Muscle of back (tissue), 13 donors: ENCODE measurements around the gene RAP1A. TPM values are rescaled to one million over a fixed set of nuclear protein-coding genes. Genes with fewer than 3 reads are reported as not detected.
A peak's percentile ranks its signal among the peaks of the same experiment; 100 is the strongest.

ENCODE experiments used
- DNase-seq, 3 donors: peaks; one replicate each; pipeline versions ENCODE4 v3.0.0 to v3.0.0-alpha.2; 2013
- long read RNA-seq, 9 donors: transcript quantifications; one replicate each; lab custom pipeline, GENCODE V29; 2026
- polyA plus RNA-seq, 10 donors: library from polyadenylated mRNA; unstranded; fragments of 120-200 nt; gene quantifications; one replicate each; pipeline ENCODE4 v1.2.1, GENCODE V29; 2013; ENCODE audit not compliant: insufficient read length in 10 of 10

RAP1A gene
- 10 to 100 TPM; 54.6 to 65.0 (median 60.4) TPM for polyA plus RNA-seq
- long read RNA-seq, donor 1, full-length matches to known transcripts, result 19 of 43 reads
- long read RNA-seq, donor 1, partial matches to known transcripts, result 24 of 43 reads
- long read RNA-seq, donor 1, other reads (novel, unspliced or antisense), result 0 of 43 reads
- long read RNA-seq, donor 2, full-length matches to known transcripts, result 18 of 36 reads
- long read RNA-seq, donor 2, partial matches to known transcripts, result 18 of 36 reads
- long read RNA-seq, donor 2, other reads (novel, unspliced or antisense), result 0 of 36 reads
- long read RNA-seq, donor 3, result 0 reads
- long read RNA-seq, donor 4, full-length matches to known transcripts, result 25 of 46 reads
- long read RNA-seq, donor 4, partial matches to known transcripts, result 21 of 46 reads
- long read RNA-seq, donor 4, other reads (novel, unspliced or antisense), result 0 of 46 reads
- long read RNA-seq, donor 5, full-length matches to known transcripts, result 23 of 50 reads
- long read RNA-seq, donor 5, partial matches to known transcripts, result 27 of 50 reads
- long read RNA-seq, donor 5, other reads (novel, unspliced or antisense), result 0 of 50 reads
- long read RNA-seq, donor 6, full-length matches to known transcripts, result 25 of 38 reads
- long read RNA-seq, donor 6, partial matches to known transcripts, result 13 of 38 reads
- long read RNA-seq, donor 6, other reads (novel, unspliced or antisense), result 0 of 38 reads
- long read RNA-seq, donor 7, full-length matches to known transcripts, result 10 of 29 reads
- long read RNA-seq, donor 7, partial matches to known transcripts, result 19 of 29 reads
- long read RNA-seq, donor 7, other reads (novel, unspliced or antisense), result 0 of 29 reads
- long read RNA-seq, donor 8, full-length matches to known transcripts, result 12 of 35 reads
- long read RNA-seq, donor 8, partial matches to known transcripts, result 23 of 35 reads
- long read RNA-seq, donor 8, other reads (novel, unspliced or antisense), result 0 of 35 reads
- long read RNA-seq, donor 9, full-length matches to known transcripts, result 4 of 4 reads
- long read RNA-seq, donor 9, partial matches to known transcripts, result 0 of 4 reads
- long read RNA-seq, donor 9, other reads (novel, unspliced or antisense), result 0 of 4 reads

DNA sequence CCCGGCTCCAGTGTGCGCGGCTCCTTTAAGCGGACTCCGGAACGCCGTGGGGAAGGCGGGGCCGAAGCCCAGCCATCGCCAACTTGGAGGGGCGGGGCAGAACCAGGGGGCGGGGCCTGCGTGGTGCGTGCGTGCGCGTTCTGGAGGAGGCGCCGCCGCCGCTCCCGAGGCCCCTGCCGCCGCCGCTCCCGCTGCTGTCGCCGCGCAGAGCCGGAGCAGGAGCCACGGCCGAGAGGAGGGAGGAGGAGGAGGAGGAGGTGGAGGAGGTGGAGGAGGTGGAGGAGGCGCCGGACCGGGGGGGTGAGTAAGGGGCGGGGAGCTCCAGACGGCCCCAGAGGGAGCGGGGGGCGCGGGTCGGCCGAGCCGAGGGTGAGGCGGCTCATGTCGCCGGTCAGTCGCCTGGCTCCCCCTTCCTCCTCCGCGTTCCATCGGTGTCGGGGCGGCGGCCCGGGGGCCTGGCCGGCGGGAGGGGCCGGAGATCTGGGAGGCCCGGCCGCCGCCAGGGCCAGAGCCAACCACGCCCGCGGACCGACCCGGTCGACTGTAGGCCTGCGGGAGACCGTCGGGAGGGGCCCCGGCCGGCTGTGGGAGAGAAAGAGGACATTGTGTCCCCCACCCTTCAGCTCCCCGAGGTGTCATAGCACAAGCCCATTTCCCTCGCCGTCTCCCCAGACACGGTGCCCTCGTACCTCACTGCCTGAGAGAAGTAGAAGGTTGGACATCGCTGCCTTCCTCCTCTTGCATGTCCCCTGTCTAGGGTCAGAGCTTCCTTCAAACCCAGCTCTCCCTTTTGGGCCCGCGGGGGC, at the start of gene RAP1A:
Gene RAP1A (plus strand): TSS at position 155 of the 806 bp plus-strand sequence. CDS start 71,572 bp downstream, outside the sequence.
- peak; percentile 92 to 96 (median 95) for DNase-seq

DNA sequence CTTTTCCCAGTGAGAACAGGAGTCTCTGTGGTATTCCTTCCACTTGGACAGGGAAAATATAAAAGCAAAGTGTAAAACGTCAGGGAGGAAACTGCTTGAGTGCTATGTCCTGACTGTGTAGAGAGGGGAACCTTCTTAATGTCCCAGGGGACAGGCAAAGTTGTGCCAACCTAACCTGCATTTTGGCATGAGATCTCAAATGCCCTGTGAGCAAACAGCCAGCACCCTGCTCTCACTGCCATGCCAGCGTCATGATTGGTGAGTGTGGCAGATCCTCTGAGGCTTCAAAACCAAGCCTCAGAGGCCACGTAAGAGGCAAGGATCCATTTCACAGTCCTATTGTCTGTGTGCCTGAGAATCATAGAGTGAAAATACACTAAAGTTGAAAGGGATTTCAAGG, 49.7 kb upstream of the RAP1A start:
- DNase-seq, result no peak

DNA sequence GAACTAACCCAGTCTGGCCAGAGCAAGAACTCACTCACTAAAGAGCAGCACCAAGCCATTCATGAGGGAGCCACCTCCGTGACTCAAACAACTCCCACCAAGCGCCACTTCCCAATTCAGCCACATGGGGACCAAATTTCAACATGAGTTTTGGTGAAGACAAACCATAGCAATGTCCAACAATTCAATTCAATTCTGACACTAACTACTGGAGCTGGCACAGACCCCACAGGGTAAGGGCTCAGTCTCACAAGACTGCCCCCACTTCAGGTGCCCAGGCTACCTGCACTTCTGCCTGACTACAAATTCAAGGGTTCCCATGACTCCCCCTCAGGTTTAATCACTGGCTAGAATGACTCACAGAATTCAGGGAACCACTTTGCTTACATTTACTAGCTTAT, 48.8 kb upstream of the RAP1A start:
- DNase-seq, result no peak

DNA sequence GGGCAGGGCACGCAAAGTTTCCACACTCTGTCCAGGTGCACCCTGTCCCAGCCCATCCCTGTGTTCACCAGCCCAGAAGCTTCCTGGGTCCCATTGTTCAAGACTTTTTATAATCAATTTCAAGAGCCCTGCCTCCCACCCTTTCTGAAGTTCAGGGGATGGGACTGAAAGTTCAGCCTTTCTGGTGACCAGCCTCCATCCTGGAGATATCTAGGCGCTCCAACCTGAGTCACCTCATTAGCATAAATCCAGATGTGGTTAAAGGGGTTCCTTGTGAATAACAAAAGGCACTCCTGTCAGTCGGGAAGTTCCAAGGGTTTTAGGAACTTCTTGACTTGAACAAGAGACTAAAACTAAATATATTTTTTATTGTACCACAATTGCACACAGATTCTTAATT, 48.4 kb upstream of the RAP1A start:
- no peak for DNase-seq

DNA sequence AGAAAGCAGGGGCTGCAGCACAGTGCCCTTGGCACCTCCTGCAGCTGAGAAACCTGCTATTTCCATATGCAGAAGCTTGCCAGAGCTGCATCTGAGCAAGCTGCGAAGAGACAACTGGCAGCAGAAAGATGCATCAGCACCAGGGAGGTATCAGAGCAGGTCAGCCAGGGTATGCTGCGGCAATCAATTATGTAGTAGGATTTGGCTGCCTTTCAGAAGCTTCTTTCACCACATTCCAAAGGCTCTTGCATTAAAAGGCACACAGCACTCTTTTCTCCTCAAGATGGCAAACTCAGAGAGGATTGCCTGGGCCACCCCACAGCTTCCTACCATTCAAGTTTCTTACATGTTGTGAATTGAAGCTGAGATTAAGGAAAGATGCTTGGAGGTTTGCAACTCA, 47.6 kb upstream of the RAP1A start:
- peak in 2 of 3 donors; percentile 51 to 52 for DNase-seq

DNA sequence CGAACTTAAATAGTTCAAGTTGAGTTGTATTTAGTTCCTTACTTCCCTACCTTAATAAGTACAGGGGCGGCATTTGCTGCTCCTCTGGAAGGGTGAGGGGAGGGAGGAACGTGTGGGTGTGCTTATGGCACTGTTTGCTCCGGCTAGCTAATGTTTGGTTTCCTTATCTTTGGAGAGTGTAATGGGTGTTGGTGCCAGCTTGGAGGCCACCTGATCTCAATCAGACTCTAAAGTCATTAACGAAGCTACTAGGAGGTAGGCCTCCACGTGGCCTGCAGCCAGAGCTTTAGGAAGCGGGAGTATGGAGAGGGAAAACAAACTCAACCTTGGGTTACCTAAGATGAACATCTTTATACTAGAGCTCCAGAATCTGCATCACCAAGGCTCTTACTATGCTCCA, 43.0 kb upstream of the RAP1A start:
- DNase-seq, result no peak

DNA sequence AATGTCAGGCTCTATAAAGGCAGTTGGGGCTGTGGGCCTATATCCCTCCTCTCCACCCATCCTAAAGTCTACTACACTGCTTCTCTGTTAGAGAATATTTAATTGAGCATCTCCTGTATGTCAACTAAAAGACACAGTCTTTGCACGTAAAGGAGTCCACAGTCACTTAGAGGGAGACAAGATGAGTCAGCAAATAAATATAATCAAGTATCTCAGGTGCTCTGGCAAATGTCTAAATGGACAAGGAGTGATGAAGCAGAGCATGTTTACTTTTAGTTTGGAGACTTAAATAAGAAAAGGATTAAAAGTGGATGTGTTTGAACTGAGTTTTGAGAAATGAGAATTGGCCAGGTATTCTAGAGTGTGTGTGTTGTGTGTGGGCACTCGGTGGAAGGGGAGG, 41.8 kb upstream of the RAP1A start:
- no peak for DNase-seq

DNA sequence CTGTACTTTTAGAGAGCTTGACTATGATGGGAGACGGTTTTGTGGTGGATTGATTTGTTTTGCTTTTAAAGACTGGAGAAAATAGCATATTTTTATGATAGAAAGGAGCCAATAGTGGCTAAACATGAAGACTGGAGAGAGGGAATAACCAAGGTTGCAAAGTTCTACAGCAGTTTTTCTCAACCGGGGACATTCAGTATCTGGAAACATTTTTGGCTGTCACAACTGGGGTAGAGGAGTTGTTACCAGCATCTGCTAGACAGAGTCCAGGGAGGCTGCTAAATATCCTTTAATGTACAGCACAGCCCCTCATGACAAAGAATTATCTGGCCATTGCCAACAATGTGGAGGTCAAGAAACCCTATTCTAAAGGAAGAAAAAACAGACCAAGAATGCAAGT, 38.4 kb upstream of the RAP1A start:
- DNase-seq, result no peak

DNA sequence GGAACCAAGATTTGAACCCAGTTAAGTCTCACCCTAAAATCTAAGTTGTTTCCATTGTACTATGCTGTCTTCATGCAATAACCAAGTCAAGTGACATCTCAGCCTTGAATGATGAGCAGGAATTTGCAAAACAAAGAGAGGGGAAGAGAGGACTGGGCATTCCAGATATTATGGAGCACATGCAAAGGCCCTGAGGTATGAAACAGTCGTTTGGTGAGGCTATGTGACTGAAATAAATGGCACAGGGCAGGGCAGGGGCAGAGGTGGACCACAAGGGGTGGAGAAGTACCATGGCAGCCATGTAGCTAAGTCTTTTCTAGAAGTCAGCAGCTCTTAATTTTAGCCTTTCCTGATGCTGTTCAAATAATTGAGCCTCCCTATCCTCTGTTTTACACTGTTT, 37.6 kb upstream of the RAP1A start:
- DNase-seq, result no peak

DNA sequence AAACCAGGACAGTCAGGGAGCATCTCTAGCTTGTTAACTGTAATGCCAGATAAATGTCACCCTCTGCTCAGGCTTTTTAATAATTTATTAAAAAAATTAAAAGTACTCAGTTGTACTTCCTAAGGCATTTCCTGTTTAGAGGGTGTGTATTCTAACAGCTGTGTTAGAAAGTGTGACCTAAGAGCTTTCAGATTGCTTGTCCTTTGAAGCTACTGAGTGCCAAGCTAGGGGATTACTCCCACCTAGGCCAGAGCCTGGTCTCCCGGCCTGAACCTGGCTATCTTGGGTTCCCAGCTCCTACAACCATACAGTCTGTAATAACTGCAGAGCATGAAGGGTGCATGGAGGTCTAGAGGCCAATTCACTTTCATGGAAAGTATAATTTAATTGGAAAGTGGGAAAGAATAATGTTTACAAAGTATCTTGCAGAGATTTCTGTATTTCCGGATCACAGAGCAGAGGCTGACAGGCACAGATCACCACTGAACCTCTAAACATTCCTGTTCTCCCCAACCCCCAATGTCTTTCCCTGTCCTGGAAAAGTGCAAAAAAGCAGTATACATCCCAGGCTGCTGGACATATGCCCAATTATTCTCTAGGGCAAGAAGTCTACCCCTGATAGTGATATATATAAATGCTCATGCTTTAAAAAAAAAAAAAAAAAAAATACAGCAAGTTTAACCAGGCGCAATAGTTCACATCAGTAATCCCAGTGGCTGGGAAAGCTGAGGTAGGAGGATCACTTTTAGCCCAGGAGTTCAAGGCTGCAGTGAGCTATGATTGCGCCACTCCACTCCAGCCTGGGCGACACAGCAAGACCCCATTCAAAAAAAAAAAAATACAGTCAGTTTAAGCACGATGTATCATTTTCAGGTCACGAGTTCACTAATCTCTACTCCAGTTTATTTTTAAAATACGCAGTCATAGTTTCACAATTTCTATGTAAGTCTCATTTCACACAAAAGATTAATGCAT, 36.7 kb upstream of the RAP1A start:
- DNase-seq, result peak in 1 of 3 donors; percentile 40

DNA sequence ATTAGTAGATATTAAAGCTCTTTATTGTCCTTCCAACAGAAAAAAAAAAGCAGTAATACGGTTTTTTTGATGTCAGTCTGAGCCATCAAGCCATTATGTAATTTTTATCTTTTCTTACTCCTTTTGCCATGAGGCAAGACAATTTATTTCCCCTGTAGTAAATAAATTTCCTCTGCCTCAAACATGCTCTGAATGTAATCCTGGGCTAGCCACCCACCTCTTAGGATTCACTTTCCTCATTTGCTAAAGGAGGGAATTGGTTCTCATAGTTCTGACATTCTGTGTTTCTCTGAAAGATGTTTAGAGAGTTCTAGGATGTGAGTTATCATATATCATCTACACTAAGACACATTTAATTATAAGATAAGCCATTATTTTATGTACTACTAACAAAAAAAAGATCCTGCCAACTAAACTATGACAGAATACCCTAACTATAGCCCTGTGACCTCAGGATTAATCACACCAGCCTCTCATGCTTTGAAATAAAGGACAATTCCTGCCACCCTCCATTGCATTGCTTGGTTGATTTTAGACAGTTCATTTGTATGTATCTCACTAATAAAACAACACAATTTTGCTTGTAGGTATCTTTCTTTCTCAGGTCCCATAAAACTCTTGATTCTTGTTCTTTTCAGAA, 34.0 kb upstream of the RAP1A start:
- DNase-seq, result no peak

DNA sequence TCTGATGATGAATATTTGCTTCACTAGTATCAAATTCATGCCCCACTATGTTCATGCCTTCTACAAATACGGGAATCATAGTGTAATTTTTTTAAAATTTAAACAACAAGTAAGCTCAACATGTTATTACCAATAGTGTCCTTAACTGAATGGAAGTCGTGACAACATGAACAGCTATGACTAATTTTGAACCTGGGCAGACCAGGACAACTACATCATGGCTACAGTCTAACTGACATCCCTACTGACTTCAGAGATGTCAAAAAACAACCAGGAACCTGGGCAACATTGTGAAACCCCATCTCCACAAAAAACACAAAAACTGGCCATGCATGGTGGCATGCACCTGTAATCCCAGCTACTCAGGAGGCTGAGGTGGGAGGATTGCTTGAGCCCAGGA, 33.5 kb upstream of the RAP1A start:
- DNase-seq, result no peak

DNA sequence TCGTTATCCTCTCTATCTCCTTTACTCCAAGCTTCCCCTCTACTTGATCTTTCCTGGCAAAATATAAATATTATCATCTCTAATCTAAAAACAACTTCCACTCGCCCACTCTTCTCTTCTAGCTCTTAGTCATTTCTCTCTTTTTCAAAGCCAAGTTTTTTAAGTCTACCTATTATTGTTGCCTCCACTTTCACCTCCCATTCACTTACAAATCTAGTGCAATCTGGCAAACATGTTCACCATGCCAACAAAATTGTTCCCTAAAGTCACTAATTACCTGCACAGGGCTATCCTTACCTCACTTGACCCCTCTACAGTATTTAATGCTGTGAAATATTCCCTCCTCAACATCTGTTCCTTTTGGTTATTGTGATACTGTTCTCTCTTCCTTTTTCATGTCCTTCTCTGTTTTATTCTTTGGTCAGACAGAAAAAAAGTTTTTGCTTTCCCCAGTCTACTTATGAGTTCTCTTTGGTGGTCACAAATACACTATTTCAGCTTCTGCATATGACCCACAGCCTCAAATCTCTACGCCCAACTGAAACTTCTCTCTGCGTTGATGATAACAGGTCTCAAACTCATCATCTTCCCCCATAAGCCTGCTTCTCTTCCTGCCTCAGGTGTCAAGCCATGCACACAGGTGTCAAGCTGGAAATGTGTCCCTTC, 31.9 kb upstream of the RAP1A start:
- DNase-seq, result no peak

DNA sequence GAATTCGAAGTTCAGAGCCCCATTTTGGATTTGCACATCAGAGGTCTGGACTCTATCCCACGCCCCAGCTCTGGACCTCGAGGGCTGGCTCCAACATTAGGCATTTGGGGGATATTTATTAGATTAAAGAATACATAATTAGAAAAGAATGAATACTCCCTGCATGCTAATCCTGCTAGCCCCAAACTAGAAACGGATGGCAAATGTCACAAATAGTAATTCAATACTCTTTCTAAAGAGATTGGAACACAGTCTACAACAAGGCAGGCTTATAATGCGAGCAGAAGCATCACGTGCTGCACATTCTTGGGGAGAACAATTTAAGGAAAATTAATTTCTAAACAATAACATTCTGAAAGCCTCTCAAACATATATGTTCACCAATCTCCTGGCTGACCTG, 27.7 kb upstream of the RAP1A start:
- DNase-seq, result no peak

DNA sequence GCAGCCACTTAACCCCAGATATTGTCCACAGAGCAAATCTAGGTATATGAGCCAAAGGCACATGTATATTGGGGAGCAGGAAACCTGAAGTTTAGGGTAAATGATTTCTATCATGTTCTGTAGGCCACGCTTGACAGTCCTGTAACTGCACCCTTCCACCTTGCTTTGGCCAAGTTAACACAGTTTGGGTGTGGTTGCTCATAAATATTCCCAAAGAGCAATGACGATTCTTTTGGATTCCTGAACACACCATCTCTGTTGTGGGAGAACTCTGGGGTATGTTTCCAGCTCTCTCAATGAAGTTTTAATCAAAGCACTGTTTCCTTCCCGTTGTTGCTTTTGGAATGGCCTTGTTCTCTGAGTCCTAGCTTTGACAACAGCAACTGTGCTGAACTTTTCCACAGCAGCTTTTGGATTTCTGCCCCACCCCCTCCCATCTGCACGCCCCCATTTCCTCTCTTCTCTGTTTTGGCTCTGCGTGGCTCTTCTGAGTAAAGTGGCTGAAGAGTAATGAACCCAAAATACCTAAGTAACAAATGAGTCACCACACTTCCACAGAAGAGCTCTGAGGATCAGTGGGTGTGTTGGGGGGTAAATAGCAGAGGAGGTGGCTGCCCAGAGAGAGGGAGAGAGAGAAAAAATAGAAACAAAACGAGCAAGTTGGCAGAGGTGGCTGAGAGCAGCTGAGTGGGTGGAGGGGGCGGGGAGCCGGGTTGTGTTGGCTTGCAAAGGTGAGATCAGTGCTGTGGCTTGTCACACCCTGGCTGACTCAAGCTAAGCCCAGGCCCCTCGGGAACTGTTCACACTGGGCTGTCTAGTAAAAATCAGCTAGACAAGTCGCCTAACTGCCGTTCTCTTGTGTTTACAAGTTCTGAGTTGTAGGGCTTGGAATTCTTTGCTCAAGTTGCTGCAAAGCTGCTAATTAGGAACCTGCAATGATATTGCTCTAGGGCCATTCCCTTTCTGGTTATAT, 26.9 kb upstream of the RAP1A start:
- DNase-seq, result peak; percentile 79 to 87 (median 80)

DNA sequence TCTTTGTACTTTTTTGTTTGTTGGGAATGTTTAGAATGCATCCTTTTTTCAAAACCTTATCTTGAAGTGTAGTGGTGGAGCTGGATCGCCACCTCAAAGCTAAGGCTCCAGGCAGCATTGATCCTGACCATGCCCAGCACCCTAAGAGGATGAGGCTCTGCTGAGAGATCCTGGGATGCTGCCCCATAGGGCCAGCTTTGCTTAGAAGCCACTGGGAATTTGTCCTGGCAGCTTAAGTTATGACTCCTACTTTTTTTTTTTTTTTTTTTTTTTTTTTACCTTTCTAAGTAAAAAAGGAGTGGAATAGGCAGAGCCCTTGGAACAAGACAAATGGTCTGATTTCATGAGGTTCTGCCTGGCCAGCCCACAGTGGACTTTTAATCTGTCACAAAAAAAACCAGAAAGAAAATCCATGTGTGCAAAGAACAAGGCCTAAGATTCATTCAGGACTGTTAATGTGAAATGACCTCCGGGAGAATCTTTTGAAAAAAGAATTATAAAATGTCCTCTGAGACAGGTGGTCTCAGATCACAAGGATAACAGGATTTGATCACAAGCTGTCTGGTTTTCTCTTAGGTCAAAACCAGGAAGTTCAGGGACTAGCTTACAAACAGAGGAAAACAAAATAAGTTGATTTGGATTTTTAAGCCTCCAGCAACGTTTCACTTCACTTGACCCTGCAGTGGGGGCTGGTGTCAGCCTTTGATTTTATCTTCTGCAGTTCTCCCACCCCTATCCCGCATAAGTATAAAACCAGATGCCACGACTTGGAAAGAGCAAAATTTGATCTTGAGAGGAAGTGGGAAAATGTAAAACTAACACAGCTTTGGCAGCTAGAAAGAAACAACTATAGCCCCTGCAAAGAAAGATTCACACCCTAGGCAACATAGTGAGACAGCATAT, 25.9 kb upstream of the RAP1A start:
- peak in 1 of 3 donors; percentile 38 for DNase-seq

DNA sequence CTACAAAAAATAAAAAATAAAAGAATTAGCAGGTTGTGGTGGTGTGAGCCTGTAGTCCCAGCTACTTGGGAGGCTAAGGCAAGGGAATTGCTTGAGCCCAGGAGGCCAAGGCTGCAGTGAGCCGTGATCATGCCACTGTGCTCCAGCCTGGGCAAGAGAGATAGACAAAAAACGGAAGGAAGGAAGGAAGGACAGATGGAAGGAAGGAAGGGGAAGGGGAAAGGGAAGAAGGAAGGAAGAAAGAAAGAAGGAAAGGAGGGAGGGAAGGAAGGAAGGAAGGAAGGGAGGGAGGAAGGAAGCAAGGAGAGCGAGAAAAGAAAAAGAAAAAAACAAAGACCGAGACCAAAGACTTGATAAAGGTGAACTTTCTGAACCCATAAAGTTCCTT, 25.3 kb upstream of the RAP1A start:
- no peak for DNase-seq
